Stimulated activated naive CD8-positive, alpha-beta T cell treated with anti-CD3 and anti-CD28 coated beads, Interleukin-15, Interleukin-2, amounts not matched to agents 100 ng/mL and 50 ng/mL, for 24 hours (primary cell): ENCODE measurements around the gene IFITM10.
A peak's percentile ranks its signal among the peaks of the same experiment; 100 is the strongest.

Experiments used
- H3K27ac Mint-ChIP-seq: one replicate; pipeline ENCODE4 v1.8.0; 2021; ENCODE audit warnings: mild to moderate bottlenecking, mixed read lengths
- H3K27me3 Mint-ChIP-seq: one replicate; pipeline ENCODE4 v1.8.0; 2021; ENCODE audit warnings: mixed read lengths
- H3K36me3 Mint-ChIP-seq: one replicate; pipeline ENCODE4 v1.8.0; 2021; ENCODE audit warnings: low read depth, mixed read lengths
- H3K4me1 Mint-ChIP-seq: one replicate; pipeline ENCODE4 v1.8.0; 2021; ENCODE audit warnings: low read depth, mixed read lengths
- H3K4me3 Mint-ChIP-seq: one replicate; pipeline ENCODE4 v1.8.0; 2021; ENCODE audit warnings: mild to moderate bottlenecking, mixed read lengths
- H3K9me3 Mint-ChIP-seq: one replicate; pipeline ENCODE4 v1.8.0; 2021; ENCODE audit warnings: mixed read lengths

The IFITM10 gene

GRCh38 chr11:1780700-1781592, 30.6 kb upstream of the IFITM10 start:
- Mint-ChIP-seq H3K27me3 (no peaks in the 10 kb centered on the region), H3K4me3 (no peak overlapping the region), H3K27ac (no peak overlapping the region), H3K4me1 (peaks cover 7% of the 10 kb centered on the region), H3K36me3 (no peaks in the 10 kb centered on the region), H3K9me3 (no peaks in the 10 kb centered on the region)

GRCh38 chr11:1779806-1780699, 29.7 kb upstream of the IFITM10 start:
- Mint-ChIP-seq H3K9me3 (no peaks in the 10 kb centered on the region), H3K4me1 (peaks cover 7% of the 10 kb centered on the region), H3K36me3 (no peaks in the 10 kb centered on the region), H3K27ac (no peak overlapping the region), H3K4me3 (no peak overlapping the region), H3K27me3 (no peaks in the 10 kb centered on the region)

GRCh38 chr11:1779034-1779805, 28.8 kb upstream of the IFITM10 start:
- no peak overlapping the region for H3K4me3 Mint-ChIP-seq
- no peak overlapping the region for H3K27ac Mint-ChIP-seq
- H3K27me3 Mint-ChIP-seq = no peaks in the 10 kb centered on the region
- H3K9me3 Mint-ChIP-seq = no peaks in the 10 kb centered on the region
- no peaks in the 10 kb centered on the region for H3K36me3 Mint-ChIP-seq
- peaks cover 7% of the 10 kb centered on the region for H3K4me1 Mint-ChIP-seq

GRCh38 chr11:1778141-1778911, 27.9 kb upstream of the IFITM10 start:
- no peaks in the 10 kb centered on the region for H3K9me3 Mint-ChIP-seq
- H3K4me1 Mint-ChIP-seq = peaks cover 10% of the 10 kb centered on the region
- H3K27ac Mint-ChIP-seq = no peak overlapping the region
- no peak overlapping the region for H3K4me3 Mint-ChIP-seq
- no peaks in the 10 kb centered on the region for H3K36me3 Mint-ChIP-seq
- no peaks in the 10 kb centered on the region for H3K27me3 Mint-ChIP-seq

- Mint-ChIP-seq H3K4me3 (no peak overlapping the region), H3K4me1 (peaks cover 12% of the 10 kb centered on the region), H3K27ac (no peak overlapping the region), H3K27me3 (no peaks in the 10 kb centered on the region), H3K36me3 (no peaks in the 10 kb centered on the region), H3K9me3 (no peaks in the 10 kb centered on the region)
Observed at GRCh38 chr11:1777737-1778136, 27.3 kb upstream of the IFITM10 start.

- H3K4me3 Mint-ChIP-seq = no peak overlapping the region
- H3K27ac Mint-ChIP-seq = no peak overlapping the region
- H3K36me3 Mint-ChIP-seq = no peaks in the 10 kb centered on the region
- no peaks in the 10 kb centered on the region for H3K9me3 Mint-ChIP-seq
- peaks cover 18% of the 10 kb centered on the region for H3K4me1 Mint-ChIP-seq
- no peaks in the 10 kb centered on the region for H3K27me3 Mint-ChIP-seq
Observed at GRCh38 chr11:1776944-1777715, 26.7 kb upstream of the IFITM10 start.

GRCh38 chr11:1776331-1776851, 26.0 kb upstream of the IFITM10 start:
- Mint-ChIP-seq H3K27ac (no peak overlapping the region), H3K4me3 (no peak overlapping the region), H3K27me3 (no peaks in the 10 kb centered on the region), H3K9me3 (no peaks in the 10 kb centered on the region), H3K36me3 (no peaks in the 10 kb centered on the region), H3K4me1 (peaks cover 23% of the 10 kb centered on the region)

- H3K36me3 Mint-ChIP-seq = no peaks in the 10 kb centered on the region
- H3K9me3 Mint-ChIP-seq = no peaks in the 10 kb centered on the region
- peaks cover 21% of the 10 kb centered on the region for H3K4me1 Mint-ChIP-seq
- H3K27ac Mint-ChIP-seq = no peak overlapping the region
- no peaks in the 10 kb centered on the region for H3K27me3 Mint-ChIP-seq
- no peak overlapping the region for H3K4me3 Mint-ChIP-seq
Observed at GRCh38 chr11:1774886-1775285, 24.5 kb upstream of the IFITM10 start.

GRCh38 chr11:1773994-1774550, 23.7 kb upstream of the IFITM10 start:
- H3K36me3 Mint-ChIP-seq = no peaks in the 10 kb centered on the region
- H3K27me3 Mint-ChIP-seq = no peaks in the 10 kb centered on the region
- no peaks in the 10 kb centered on the region for H3K9me3 Mint-ChIP-seq
- H3K4me1 Mint-ChIP-seq = peaks cover 21% of the 10 kb centered on the region
- H3K4me3 Mint-ChIP-seq = no peak overlapping the region
- H3K27ac Mint-ChIP-seq = no peak overlapping the region

GRCh38 chr11:1773131-1773993, 23.0 kb upstream of the IFITM10 start:
- Mint-ChIP-seq H3K9me3 (no peaks in the 10 kb centered on the region), H3K27me3 (no peaks in the 10 kb centered on the region), H3K27ac (no peak overlapping the region), H3K4me1 (peaks cover 21% of the 10 kb centered on the region), H3K4me3 (no peak overlapping the region), H3K36me3 (no peaks in the 10 kb centered on the region)

GRCh38 chr11:1772270-1773130, 22.1 kb upstream of the IFITM10 start:
- no peak overlapping the region for H3K4me3 Mint-ChIP-seq
- no peaks in the 10 kb centered on the region for H3K36me3 Mint-ChIP-seq
- H3K27me3 Mint-ChIP-seq = no peaks in the 10 kb centered on the region
- peaks cover 21% of the 10 kb centered on the region for H3K4me1 Mint-ChIP-seq
- peak overlapping the region; percentile 63 for H3K27ac Mint-ChIP-seq
- H3K9me3 Mint-ChIP-seq = no peaks in the 10 kb centered on the region

- H3K4me3 Mint-ChIP-seq = no peak overlapping the region
- H3K36me3 Mint-ChIP-seq = no peaks in the 10 kb centered on the region
- peaks cover 21% of the 10 kb centered on the region for H3K4me1 Mint-ChIP-seq
- no peaks in the 10 kb centered on the region for H3K9me3 Mint-ChIP-seq
- no peaks in the 10 kb centered on the region for H3K27me3 Mint-ChIP-seq
- H3K27ac Mint-ChIP-seq = peak overlapping the region; percentile 63
Observed at GRCh38 chr11:1771700-1772099, 21.3 kb upstream of the IFITM10 start.
